Measurements from ENCODE around the gene PRKAR1B.
"Not testable (repeated sequence)": the region's sequence is repeated elsewhere in the genome, so short reads cannot be mapped to it uniquely, and the experiment has no call there.

PRKAR1B gene

DNA sequence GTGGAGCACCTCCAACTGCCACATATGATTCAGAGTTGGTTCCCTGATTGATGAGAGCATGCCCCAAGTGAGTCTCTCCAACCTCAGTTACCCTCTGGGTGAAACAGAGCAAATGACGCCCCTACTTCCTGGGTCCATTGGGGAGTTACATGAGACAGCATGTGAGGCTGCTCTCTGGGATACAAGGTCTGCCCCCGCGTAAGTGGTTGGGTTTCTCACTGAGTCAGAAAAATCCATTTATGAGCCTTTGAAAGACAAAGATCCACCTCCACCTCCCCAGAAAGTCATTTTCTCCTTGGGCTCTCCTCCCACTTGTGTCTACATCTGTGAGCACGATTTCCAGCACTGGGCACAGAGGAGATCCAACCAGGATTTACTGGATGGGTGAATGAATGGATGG is 71.3 kb downstream of the PRKAR1B start:
- Histone ChIP-seq H3K4me1 (ENCODE audit: insufficient read depth, poor library complexity, severe bottlenecking) (no peaks in the 10 kb centered on the region), H3K36me3 (ENCODE audit: low read depth) (no peaks in the 10 kb centered on the region), H3K4me3 (ENCODE audit: severe bottlenecking) (no peak overlapping the region), H3K27me3 (ENCODE audit: insufficient read depth, poor library complexity, severe bottlenecking) (no peaks in the 10 kb centered on the region), H3K27ac (ENCODE audit: poor library complexity, severe bottlenecking) (no peak overlapping the region), H3K9me3 (ENCODE audit: severe bottlenecking) (peaks cover 2% of the 10 kb centered on the region)
- TF ChIP-seq CTCF (IDR thresholded peaks at IDR 0.05; ENCODE audit: poor library complexity, severe bottlenecking): no peak
- ATAC-seq (ENCODE audit: low read depth): no peak
- DNase-seq (ENCODE audit: low spot score): no peak

GRCh38 chr7:653829-654764 is 73.0 kb downstream of the PRKAR1B start:
- H3K4me1 ChIP-seq (ENCODE audit: insufficient read depth, poor library complexity, severe bottlenecking): no peaks in the 10 kb centered on the region
- DNase-seq (ENCODE audit: low spot score) (no peak), ATAC-seq (ENCODE audit: low read depth) (no peak)
- peaks cover 2% of the 10 kb centered on the region for H3K9me3 ChIP-seq (ENCODE audit: severe bottlenecking)
- H3K27me3 ChIP-seq (ENCODE audit: insufficient read depth, poor library complexity, severe bottlenecking): no peaks in the 10 kb centered on the region
- no peak for TF ChIP-seq CTCF (IDR thresholded peaks at IDR 0.05; ENCODE audit: poor library complexity, severe bottlenecking)
- H3K36me3 ChIP-seq (ENCODE audit: low read depth): no peaks in the 10 kb centered on the region
- no peak overlapping the region for H3K4me3 ChIP-seq (ENCODE audit: severe bottlenecking)
- no peak overlapping the region for H3K27ac ChIP-seq (ENCODE audit: poor library complexity, severe bottlenecking)

- Histone ChIP-seq H3K27ac (ENCODE audit: poor library complexity, severe bottlenecking) (no peak overlapping the region), H3K4me3 (ENCODE audit: severe bottlenecking) (no peak overlapping the region), H3K27me3 (ENCODE audit: insufficient read depth, poor library complexity, severe bottlenecking) (no peaks in the 10 kb centered on the region), H3K9me3 (ENCODE audit: severe bottlenecking) (peaks cover 2% of the 10 kb centered on the region), H3K36me3 (ENCODE audit: low read depth) (no peaks in the 10 kb centered on the region), H3K4me1 (ENCODE audit: insufficient read depth, poor library complexity, severe bottlenecking) (no peaks in the 10 kb centered on the region)
- TF ChIP-seq CTCF (IDR thresholded peaks at IDR 0.05; ENCODE audit: poor library complexity, severe bottlenecking): no peak
- ATAC-seq (ENCODE audit: low read depth) (no peak), DNase-seq (ENCODE audit: low spot score) (no peak)
Measured at GRCh38 chr7:652881-653280, 74.2 kb downstream of the PRKAR1B start.

- not testable (repeated sequence) for H3K27ac ChIP-seq (ENCODE audit: poor library complexity, severe bottlenecking); ATAC-seq (ENCODE audit: low read depth); H3K36me3 ChIP-seq (ENCODE audit: low read depth); H3K4me1 ChIP-seq (ENCODE audit: insufficient read depth, poor library complexity, severe bottlenecking); H3K9me3 ChIP-seq (ENCODE audit: severe bottlenecking); H3K4me3 ChIP-seq (ENCODE audit: severe bottlenecking); DNase-seq (ENCODE audit: low spot score); H3K27me3 ChIP-seq (ENCODE audit: insufficient read depth, poor library complexity, severe bottlenecking)
Measured at GRCh38 chr7:652167-652566, 74.9 kb downstream of the PRKAR1B start.

- TF ChIP-seq CTCF (IDR thresholded peaks at IDR 0.05; ENCODE audit: poor library complexity, severe bottlenecking): no peak
- Histone ChIP-seq H3K4me3 (ENCODE audit: severe bottlenecking) (no peak overlapping the region), H3K27ac (ENCODE audit: poor library complexity, severe bottlenecking) (no peak overlapping the region), H3K27me3 (ENCODE audit: insufficient read depth, poor library complexity, severe bottlenecking) (no peaks in the 10 kb centered on the region), H3K9me3 (ENCODE audit: severe bottlenecking) (peaks cover 2% of the 10 kb centered on the region), H3K36me3 (ENCODE audit: low read depth) (no peaks in the 10 kb centered on the region), H3K4me1 (ENCODE audit: insufficient read depth, poor library complexity, severe bottlenecking) (no peaks in the 10 kb centered on the region)
- no peak for ATAC-seq (ENCODE audit: low read depth)
- DNase-seq (ENCODE audit: low spot score): no peak
Measured at GRCh38 chr7:651032-651728, 75.9 kb downstream of the PRKAR1B start.

Measured in RWPE2 (cell line).